ENCODE data around the gene NINJ2.

- TF ChIP-seq SUZ12 (IDR thresholded peaks at IDR 0.05; ENCODE audit: extremely low read depth, insufficient read depth, insufficient read length) (no peak), YY1 (IDR thresholded peaks at IDR 0.05; ENCODE audit: insufficient read depth, insufficient read length) (no peak), ZNF274 (IDR thresholded peaks at IDR 0.05; ENCODE audit: low read depth, low read length) (no peak)
These were observed 16.5 kb downstream of the NINJ2 start for GRCh38 chr12:646442-647384.
